ENCODE data around the gene TFB2M.

DNA sequence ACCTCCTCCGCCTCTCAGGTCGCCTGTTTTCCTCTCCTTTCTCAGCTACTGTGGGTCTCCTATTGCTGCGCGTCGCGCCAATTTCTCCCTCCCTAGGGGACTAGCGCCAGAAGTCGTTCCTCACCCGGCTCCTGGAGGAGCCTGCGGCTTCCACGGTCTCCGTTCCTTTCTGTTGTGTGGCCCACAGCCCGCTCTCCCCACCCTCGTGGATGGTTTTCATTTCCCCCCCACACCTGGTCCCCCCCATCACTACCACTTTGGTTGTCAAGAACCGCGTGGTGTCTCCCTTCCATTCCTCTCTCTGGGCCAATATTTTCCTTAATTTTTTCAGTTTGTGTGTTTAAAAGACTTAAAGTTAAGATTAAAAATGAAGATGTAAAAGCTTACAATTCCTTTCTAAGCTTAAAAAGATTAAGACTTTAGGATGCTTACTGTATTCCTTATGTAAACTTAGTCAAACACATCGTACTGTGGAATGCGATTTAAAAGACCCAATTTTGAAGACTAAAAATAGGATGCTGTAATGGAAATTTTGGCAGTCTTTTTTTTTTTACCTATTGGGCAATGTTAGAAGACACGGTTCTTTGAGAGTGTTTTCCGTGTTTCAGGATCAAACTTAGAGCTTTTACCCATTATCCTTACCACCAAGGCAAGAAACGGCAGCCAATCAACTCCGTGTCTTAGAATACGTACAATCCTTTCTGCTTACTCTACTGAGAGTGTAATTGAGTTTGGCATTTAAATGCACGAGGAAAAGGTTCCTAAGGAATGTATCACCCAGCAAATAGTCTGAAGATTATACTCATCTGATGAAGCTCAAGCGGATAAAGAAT, 968 bp upstream of the TFB2M start:
- TF ChIP-seq, protein P1, sequence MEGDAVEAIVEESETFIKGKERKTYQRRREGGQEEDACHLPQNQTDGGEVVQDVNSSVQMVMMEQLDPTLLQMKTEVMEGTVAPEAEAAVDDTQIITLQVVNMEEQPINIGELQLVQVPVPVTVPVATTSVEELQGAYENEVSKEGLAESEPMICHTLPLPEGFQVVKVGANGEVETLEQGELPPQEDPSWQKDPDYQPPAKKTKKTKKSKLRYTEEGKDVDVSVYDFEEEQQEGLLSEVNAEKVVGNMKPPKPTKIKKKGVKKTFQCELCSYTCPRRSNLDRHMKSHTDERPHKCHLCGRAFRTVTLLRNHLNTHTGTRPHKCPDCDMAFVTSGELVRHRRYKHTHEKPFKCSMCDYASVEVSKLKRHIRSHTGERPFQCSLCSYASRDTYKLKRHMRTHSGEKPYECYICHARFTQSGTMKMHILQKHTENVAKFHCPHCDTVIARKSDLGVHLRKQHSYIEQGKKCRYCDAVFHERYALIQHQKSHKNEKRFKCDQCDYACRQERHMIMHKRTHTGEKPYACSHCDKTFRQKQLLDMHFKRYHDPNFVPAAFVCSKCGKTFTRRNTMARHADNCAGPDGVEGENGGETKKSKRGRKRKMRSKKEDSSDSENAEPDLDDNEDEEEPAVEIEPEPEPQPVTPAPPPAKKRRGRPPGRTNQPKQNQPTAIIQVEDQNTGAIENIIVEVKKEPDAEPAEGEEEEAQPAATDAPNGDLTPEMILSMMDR (IDR thresholded peaks at IDR 0.05; ENCODE audit: low read depth, low read length): no peak
- TF ChIP-seq MYC (IDR thresholded peaks at IDR 0.05; ENCODE audit: low read depth, low read length) (no peak), POLR2A (IDR thresholded peaks at IDR 0.05; ENCODE audit: extremely low read depth, insufficient read length) (no peak)
